Parathyroid adenoma (tissue), 2 donors: Measurements from ENCODE around the gene TRIM47.

ENCODE experiments used
- H2AFZ ChIP-seq: fragments of 300-600 bp; sonication (generic); one replicate; pipeline ENCODE4 v1.7.0; 2017; ENCODE audit warnings: antibody characterized with exemption, mild to moderate bottlenecking
- H3K27ac ChIP-seq: fragments of 300-600 bp; sonication (generic); one replicate; pipeline ENCODE4 v1.7.0; 2017
- H3K27me3 ChIP-seq: fragments of 300-600 bp; sonication (generic); one replicate; pipeline ENCODE4 v1.7.0; 2017; ENCODE audit warnings: low read length; ENCODE audit not compliant: control insufficient read depth, insufficient read depth
- H3K36me3 ChIP-seq: fragments of 300-600 bp; sonication (generic); one replicate; pipeline ENCODE4 v1.7.0; 2017; ENCODE audit warnings: low read length; ENCODE audit not compliant: control insufficient read depth, insufficient read depth
- H3K4me1 ChIP-seq: fragments of 300-600 bp; sonication (generic); one replicate; pipeline ENCODE4 v1.7.0; 2017; ENCODE audit warnings: control low read depth
- H3K4me2 ChIP-seq: fragments of 300-600 bp; sonication (generic); one replicate; pipeline ENCODE4 v1.7.0; 2017; ENCODE audit warnings: low read length
- H3K4me3 ChIP-seq: fragments of 300-600 bp; sonication (generic); one replicate; pipeline ENCODE4 v1.7.0; 2017; ENCODE audit warnings: low read depth, low read length
- H3K79me2 ChIP-seq: fragments of 300-600 bp; sonication (generic); one replicate; pipeline ENCODE4 v1.7.0; 2017; ENCODE audit warnings: control low read depth
- H3K9ac ChIP-seq: fragments of 300-600 bp; sonication (generic); one replicate; pipeline ENCODE4 v1.7.0; 2017; ENCODE audit warnings: mild to moderate bottlenecking
- H3K9me3 ChIP-seq: fragments of 300-600 bp; sonication (generic); one replicate; pipeline ENCODE4 v1.7.0; 2017; ENCODE audit warnings: low read length; ENCODE audit not compliant: control insufficient read depth
- TF ChIP-seq, protein P1 (sequence below): fragments of 300-600 bp; sonication (generic); IDR thresholded peaks from one replicate; pipeline ENCODE4 v1.7.0; 2017; ENCODE audit warnings: antibody characterized with exemption, mild to moderate bottlenecking
- donor health status: primary hyperparathyroidism.

The TRIM47 gene

DNA sequence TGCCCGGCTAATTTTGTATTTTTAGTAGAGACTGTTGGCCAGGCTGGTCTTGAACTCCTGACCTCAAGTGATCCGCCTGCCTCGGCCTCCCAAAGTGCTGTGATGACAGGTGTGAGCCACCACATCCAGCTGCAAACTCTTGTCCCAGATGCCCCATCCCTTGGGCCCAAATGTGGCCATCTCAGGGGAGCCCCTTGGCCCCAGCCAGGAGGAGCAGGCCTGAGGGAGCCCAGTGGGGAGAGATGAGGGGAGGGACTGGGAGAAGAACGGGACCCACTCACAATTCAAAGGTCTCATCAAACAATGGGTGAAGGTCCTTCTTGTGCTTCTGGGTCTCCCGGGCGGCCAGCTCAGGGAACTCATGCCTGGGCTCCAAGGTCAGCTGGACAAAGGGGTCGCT, 48.6 kb downstream of the TRIM47 start:
- Histone ChIP-seq H3K9me3 (no peaks in the 10 kb centered on the region), H3K36me3 (no peaks in the 10 kb centered on the region), H3K4me3 (no peak overlapping the region), H3K4me1 (peaks cover 11% of the 10 kb centered on the region), H3K27ac (no peak overlapping the region), H3K79me2 (no peaks in the 10 kb centered on the region), H3K4me2 (no peak overlapping the region), H3K9ac (no peak overlapping the region), H2AFZ (no peak overlapping the region), H3K27me3 (no peaks in the 10 kb centered on the region)
- TF ChIP-seq, protein P1, sequence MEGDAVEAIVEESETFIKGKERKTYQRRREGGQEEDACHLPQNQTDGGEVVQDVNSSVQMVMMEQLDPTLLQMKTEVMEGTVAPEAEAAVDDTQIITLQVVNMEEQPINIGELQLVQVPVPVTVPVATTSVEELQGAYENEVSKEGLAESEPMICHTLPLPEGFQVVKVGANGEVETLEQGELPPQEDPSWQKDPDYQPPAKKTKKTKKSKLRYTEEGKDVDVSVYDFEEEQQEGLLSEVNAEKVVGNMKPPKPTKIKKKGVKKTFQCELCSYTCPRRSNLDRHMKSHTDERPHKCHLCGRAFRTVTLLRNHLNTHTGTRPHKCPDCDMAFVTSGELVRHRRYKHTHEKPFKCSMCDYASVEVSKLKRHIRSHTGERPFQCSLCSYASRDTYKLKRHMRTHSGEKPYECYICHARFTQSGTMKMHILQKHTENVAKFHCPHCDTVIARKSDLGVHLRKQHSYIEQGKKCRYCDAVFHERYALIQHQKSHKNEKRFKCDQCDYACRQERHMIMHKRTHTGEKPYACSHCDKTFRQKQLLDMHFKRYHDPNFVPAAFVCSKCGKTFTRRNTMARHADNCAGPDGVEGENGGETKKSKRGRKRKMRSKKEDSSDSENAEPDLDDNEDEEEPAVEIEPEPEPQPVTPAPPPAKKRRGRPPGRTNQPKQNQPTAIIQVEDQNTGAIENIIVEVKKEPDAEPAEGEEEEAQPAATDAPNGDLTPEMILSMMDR, result no peak

DNA sequence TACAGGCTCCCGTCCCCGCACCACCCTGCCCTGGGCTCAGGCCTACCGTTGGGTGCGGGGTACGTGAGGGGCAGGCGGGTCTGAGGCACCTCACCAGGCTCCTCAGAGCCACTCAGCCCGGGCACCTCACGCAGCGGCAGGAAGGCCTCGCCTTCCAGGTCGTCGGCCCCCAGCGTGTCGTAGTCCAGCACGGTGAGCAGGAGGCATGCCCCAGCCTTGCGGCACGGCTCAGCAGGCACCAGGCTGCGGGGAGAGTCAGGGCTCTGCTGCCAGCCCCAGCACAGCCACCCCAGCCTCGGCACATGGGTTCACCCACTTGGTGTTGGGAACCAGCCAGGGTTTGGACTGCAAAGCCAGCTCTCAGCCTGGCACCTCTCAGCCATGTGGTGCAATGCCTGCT, 49.6 kb downstream of the TRIM47 start:
- Histone ChIP-seq H3K9ac (no peak overlapping the region), H2AFZ (no peak overlapping the region), H3K4me2 (no peak overlapping the region), H3K79me2 (no peaks in the 10 kb centered on the region), H3K4me1 (peaks cover 11% of the 10 kb centered on the region), H3K27ac (no peak overlapping the region), H3K27me3 (no peaks in the 10 kb centered on the region), H3K4me3 (no peak overlapping the region), H3K36me3 (no peaks in the 10 kb centered on the region), H3K9me3 (no peaks in the 10 kb centered on the region)
- TF ChIP-seq, protein P1, result no peak

DNA sequence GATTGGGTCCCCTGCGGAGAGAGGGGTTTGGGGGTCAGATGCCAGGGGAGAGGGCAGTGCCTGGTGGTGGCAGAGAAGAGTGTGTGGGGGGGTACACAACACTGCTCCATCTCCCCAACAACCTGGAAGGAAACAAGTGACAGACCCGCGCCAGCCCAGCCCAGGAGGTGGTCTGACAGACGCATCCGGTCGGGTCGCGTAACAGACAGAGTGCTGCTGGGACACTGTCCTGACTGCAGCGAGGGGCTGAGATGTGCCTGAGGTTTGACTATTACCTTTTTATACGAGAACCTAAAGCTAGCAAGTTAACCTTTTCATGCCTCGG, 50.3 kb downstream of the TRIM47 start:
- Histone ChIP-seq H3K27me3 (no peaks in the 10 kb centered on the region), H3K4me3 (no peak overlapping the region), H3K36me3 (no peaks in the 10 kb centered on the region), H3K9me3 (no peaks in the 10 kb centered on the region), H3K27ac (peak overlapping the region; percentile 32), H2AFZ (peak overlapping the region; percentile 72), H3K4me1 (peaks cover 11% of the 10 kb centered on the region), H3K79me2 (no peaks in the 10 kb centered on the region), H3K9ac (no peak overlapping the region), H3K4me2 (no peak overlapping the region)
- TF ChIP-seq, protein P1, result no peak

DNA sequence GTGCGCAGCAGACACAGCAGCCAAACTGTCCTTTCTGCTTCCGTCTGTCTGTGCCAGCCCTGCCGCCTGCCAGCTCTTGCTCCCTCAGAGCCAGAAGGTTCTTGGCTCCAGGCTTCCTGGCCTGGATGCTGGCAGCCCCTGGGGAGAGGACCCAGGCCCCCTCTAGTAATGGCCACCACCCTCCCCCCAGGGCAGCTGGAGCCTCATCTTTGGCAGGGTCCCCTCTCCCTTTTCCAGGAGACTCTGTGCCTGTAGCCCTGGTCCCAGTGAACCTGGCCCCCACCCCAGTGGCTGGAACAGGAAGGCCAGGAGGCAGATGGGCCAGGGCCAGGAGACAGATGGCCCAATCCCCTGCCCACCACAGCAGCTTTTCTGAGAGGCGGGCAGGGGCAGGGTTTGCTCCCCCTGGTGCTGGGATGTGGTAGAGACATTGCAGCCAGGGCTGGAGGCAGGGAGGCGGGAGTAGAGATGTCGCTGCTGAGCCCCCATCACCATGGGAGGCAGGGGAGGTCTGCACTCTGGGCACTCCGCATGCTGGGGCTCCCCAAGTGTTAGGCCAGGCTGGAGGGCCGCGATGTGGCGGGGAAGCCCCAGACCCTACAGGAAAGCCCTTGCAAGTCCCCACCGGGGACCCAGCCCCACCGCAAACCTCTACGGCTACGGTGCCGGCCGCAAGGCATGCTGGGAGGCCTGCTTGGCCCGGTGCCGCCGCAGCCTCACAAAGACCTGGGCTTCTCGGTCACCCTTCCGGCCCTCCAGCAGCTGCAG, 50.9 kb downstream of the TRIM47 start:
- Histone ChIP-seq H3K9me3 (no peaks in the 10 kb centered on the region), H3K4me1 (peaks cover 11% of the 10 kb centered on the region), H3K27me3 (no peaks in the 10 kb centered on the region), H3K36me3 (no peaks in the 10 kb centered on the region), H3K79me2 (no peaks in the 10 kb centered on the region), H3K4me3 (no peak overlapping the region), H3K9ac (no peak overlapping the region), H2AFZ (peak overlapping the region; percentile 72), H3K27ac (peak overlapping the region; percentile 45), H3K4me2 (no peak overlapping the region)
- TF ChIP-seq, protein P1, result peak; percentile 54
